GM13976 (cell line): ENCODE results near the gene ERN1.

Source experiments
- DNase-seq: peaks from one replicate; pipeline ENCODE4 v3.0.0; 2012; ENCODE audit warnings: low spot score
- CTCF ChIP-seq: IDR thresholded peaks from 2 replicates; pipeline ENCODE4 v1.5.1; 2012; ENCODE audit warnings: borderline replicate concordance, mild to moderate bottlenecking; ENCODE audit not compliant: insufficient read depth; ENCODE audit errors: extremely low read depth, missing control alignments, control extremely low read depth
- in situ Hi-C: fragments of 300-500 bp; cut with MboI; formaldehyde crosslinking; loops from one replicate; pipeline ENCODE4 v1.12.0; 2022; ENCODE audit warnings: low sequenced_read_pairs, mixed read lengths, inconsistent platforms; ENCODE audit not compliant: unreplicated experiment

Gene ERN1

GRCh38 chr17:64124609-64125008 is 5.3 kb downstream of the ERN1 start:
- in situ Hi-C loops, result loop anchor here (10.0 kb wide), 1 partner anchor 50 kb away; no protein-coding TSS in a partner anchor
- DNase-seq, result no peak
- TF ChIP-seq CTCF, result no peak

- in situ Hi-C loops, result loop anchor here (10.0 kb wide), 1 partner anchor 48 kb away; no protein-coding TSS in a partner anchor
- DNase-seq, result no peak
- no peak for TF ChIP-seq CTCF
Observed at GRCh38 chr17:64123114-64123513, 6.8 kb downstream of the ERN1 start.

GRCh38 chr17:64120972-64121786 is 8.8 kb downstream of the ERN1 start:
- DNase-seq, result peak; percentile 50
- in situ Hi-C loops, result loop anchor here (10.0 kb wide), 1 partner anchor 46 kb away; no protein-coding TSS in a partner anchor

GRCh38 chr17:64120159-64120810 is 9.7 kb downstream of the ERN1 start:
- no peak for TF ChIP-seq CTCF
- DNase-seq, result no peak
- in situ Hi-C loops, result loop anchor here (10.0 kb wide), 1 partner anchor 45 kb away; no protein-coding TSS in a partner anchor

- no peak for TF ChIP-seq CTCF
- in situ Hi-C loops, result no loop called here
- no peak for DNase-seq
Observed at GRCh38 chr17:64117981-64118979, 11.7 kb downstream of the ERN1 start.

GRCh38 chr17:64115822-64116534 is 14.0 kb downstream of the ERN1 start:
- in situ Hi-C loops, result no loop called here
- no peak for DNase-seq
- TF ChIP-seq CTCF, result no peak
